HEK293 (cell line): ENCODE data around the gene CMC4.

Experiments
- IKZF3 ChIP-seq: fragments of 450-650 bp; IDR thresholded peaks from 2 replicates; pipeline ENCODE4 v1.5.0; 2018; ENCODE audit warnings: missing biosample characterization, mild to moderate bottlenecking, missing genetic modification characterization, moderate library complexity
- KLF8 ChIP-seq: fragments of 450-650 bp; formaldehyde crosslinking; IDR thresholded peaks from 2 replicates; pipeline ENCODE4 v1.5.1; 2016; ENCODE audit warnings: missing biosample characterization, missing genetic modification characterization
- OVOL3 ChIP-seq: fragments of 450-650 bp; formaldehyde crosslinking; IDR thresholded peaks from 2 replicates; pipeline ENCODE4 v1.5.1; 2016; ENCODE audit warnings: missing biosample characterization, missing genetic modification characterization
- WT1 ChIP-seq: fragments of 450-650 bp; formaldehyde crosslinking; IDR thresholded peaks from 2 replicates; pipeline ENCODE4 v1.5.1; 2016; ENCODE audit warnings: missing biosample characterization, missing genetic modification characterization
- ZIC2 ChIP-seq: fragments of 450-650 bp; formaldehyde crosslinking; IDR thresholded peaks from 2 replicates; pipeline ENCODE4 v1.5.1; 2016; ENCODE audit warnings: missing biosample characterization, missing genetic modification characterization
- ZNF112 ChIP-seq: fragments of 450-650 bp; formaldehyde crosslinking; IDR thresholded peaks from 2 replicates; pipeline ENCODE4 v1.5.0; 2017; ENCODE audit warnings: missing biosample characterization, missing genetic modification characterization
- ZNF174 ChIP-seq: fragments of 450-650 bp; formaldehyde crosslinking; IDR thresholded peaks from 2 replicates; pipeline ENCODE4 v1.5.0; 2017; ENCODE audit warnings: missing biosample characterization, mild to moderate bottlenecking, missing genetic modification characterization
- ZNF350 ChIP-seq: fragments of 450-650 bp; formaldehyde crosslinking; IDR thresholded peaks from 2 replicates; pipeline ENCODE4 v1.5.0; 2017; ENCODE audit warnings: missing biosample characterization, mild to moderate bottlenecking, missing genetic modification characterization
- ZNF514 ChIP-seq: fragments of 450-650 bp; formaldehyde crosslinking; IDR thresholded peaks from 2 replicates; pipeline ENCODE4 v1.5.1; 2016; ENCODE audit warnings: missing biosample characterization, missing genetic modification characterization
- ZNF677 ChIP-seq: fragments of 450-650 bp; IDR thresholded peaks from 2 replicates; pipeline ENCODE4 v1.5.0; 2018; ENCODE audit warnings: missing biosample characterization, mild to moderate bottlenecking, missing genetic modification characterization, moderate library complexity
- ZNF792 ChIP-seq: fragments of 450-650 bp; formaldehyde crosslinking; IDR thresholded peaks from 2 replicates; pipeline ENCODE4 v1.5.1; 2016; ENCODE audit warnings: missing biosample characterization, missing genetic modification characterization
- ZSCAN30 ChIP-seq: fragments of 450-650 bp; IDR thresholded peaks from 2 replicates; pipeline ENCODE4 v1.5.1; 2018; ENCODE audit warnings: missing biosample characterization, mild to moderate bottlenecking, missing genetic modification characterization, moderate library complexity
- TF ChIP-seq, protein P1 (sequence below): fragments of 450-650 bp; IDR thresholded peaks from 2 replicates; pipeline ENCODE4 v1.5.1; 2018; ENCODE audit warnings: missing biosample characterization, missing genetic modification characterization
- TF ChIP-seq, protein P2 (sequence below): fragments of 450-650 bp; formaldehyde crosslinking; IDR thresholded peaks from 2 replicates; pipeline ENCODE4 v1.5.1; 2016; ENCODE audit warnings: missing biosample characterization, missing genetic modification characterization, low read depth
- TF ChIP-seq, protein P3 (sequence below): fragments of 450-650 bp; formaldehyde crosslinking; IDR thresholded peaks from 2 replicates; pipeline ENCODE4 v1.5.1; 2016; ENCODE audit warnings: missing biosample characterization, missing genetic modification characterization
- TF ChIP-seq, protein P4 (sequence below): fragments of 450-650 bp; formaldehyde crosslinking; conservative IDR thresholded peaks from 2 replicates; pipeline ENCODE4 v1.5.1; 2016; ENCODE audit warnings: low read depth, missing biosample characterization, missing genetic modification characterization
- TF ChIP-seq, protein P5 (sequence below): fragments of 450-650 bp; formaldehyde crosslinking; IDR thresholded peaks from 2 replicates; pipeline ENCODE4 v1.5.1; 2017; ENCODE audit warnings: missing biosample characterization, mild to moderate bottlenecking, missing genetic modification characterization, moderate library complexity
- TF ChIP-seq, protein P6 (sequence below): fragments of 450-650 bp; formaldehyde crosslinking; IDR thresholded peaks from 2 replicates; pipeline ENCODE4; 2016; ENCODE audit warnings: missing biosample characterization, missing genetic modification characterization
- TF ChIP-seq, protein P7 (sequence below): fragments of 450-650 bp; formaldehyde crosslinking; IDR thresholded peaks from 2 replicates; pipeline ENCODE4 v1.5.1; 2016; ENCODE audit warnings: missing biosample characterization, missing genetic modification characterization
- TF ChIP-seq, protein P8 (sequence below): fragments of 450-650 bp; formaldehyde crosslinking; IDR thresholded peaks from 2 replicates; pipeline ENCODE4 v1.5.1; 2017; ENCODE audit warnings: missing biosample characterization, missing genetic modification characterization

Gene CMC4

DNA sequence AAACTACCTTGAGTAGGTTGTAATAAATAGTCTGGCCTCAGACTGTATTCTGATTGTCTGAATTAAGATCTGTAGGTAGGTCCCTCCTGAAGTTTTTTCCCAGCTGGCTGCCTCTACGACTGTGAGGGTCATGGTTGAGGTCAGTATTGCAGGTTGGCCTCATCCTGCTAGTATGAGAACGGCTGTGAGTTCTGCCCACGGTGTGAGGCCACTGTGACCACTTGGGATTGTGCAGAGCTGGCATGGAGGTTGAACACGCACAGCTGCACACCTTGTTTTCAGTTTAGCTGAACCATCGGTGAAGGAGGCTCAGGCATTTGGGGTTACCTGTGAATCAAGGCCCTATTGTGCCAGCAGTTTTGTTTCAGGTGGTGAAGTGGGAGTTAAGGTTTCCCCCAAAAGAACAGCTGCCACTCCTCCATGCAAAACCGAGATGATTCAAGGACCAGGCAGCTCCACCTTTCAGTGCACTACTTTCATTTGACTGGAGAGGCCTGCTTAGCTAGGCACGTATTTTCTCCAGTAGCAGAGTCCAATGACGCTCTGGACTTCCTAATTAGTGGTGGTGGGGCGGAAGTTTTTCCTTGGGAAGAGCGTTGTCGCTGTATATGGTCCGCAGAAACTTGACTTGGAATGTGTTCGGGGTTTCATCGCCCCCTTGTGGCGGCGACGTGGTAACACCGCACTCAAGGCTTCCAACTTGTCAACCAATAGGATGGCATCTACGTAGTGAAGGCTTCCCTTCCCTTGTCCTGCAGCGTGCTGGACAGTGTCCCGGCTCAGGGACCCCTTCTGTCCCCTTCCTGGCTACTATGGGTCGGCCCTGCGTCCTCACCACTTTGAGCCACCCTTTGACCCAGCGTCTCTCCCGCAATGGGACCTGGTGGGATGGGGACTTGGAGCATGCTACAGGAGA is 13.8 kb downstream of the CMC4 start (continued):
- TF ChIP-seq, protein P1, sequence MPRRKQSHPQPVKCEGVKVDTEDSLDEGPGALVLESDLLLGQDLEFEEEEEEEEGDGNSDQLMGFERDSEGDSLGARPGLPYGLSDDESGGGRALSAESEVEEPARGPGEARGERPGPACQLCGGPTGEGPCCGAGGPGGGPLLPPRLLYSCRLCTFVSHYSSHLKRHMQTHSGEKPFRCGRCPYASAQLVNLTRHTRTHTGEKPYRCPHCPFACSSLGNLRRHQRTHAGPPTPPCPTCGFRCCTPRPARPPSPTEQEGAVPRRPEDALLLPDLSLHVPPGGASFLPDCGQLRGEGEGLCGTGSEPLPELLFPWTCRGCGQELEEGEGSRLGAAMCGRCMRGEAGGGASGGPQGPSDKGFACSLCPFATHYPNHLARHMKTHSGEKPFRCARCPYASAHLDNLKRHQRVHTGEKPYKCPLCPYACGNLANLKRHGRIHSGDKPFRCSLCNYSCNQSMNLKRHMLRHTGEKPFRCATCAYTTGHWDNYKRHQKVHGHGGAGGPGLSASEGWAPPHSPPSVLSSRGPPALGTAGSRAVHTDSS (tag by site-specific recombination): no peak
- TF ChIP-seq, protein P2, sequence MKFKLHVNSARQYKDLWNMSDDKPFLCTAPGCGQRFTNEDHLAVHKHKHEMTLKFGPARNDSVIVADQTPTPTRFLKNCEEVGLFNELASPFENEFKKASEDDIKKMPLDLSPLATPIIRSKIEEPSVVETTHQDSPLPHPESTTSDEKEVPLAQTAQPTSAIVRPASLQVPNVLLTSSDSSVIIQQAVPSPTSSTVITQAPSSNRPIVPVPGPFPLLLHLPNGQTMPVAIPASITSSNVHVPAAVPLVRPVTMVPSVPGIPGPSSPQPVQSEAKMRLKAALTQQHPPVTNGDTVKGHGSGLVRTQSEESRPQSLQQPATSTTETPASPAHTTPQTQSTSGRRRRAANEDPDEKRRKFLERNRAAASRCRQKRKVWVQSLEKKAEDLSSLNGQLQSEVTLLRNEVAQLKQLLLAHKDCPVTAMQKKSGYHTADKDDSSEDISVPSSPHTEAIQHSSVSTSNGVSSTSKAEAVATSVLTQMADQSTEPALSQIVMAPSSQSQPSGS (tag by site-specific recombination): no peak
- TF ChIP-seq ZNF514 (no peak), WT1 (tag by site-specific recombination) (no peak), OVOL3 (tag by site-specific recombination) (no peak), IKZF3 (tag by site-specific recombination) (peak; percentile 91), ZNF792 (no peak), ZNF350 (tag by site-specific recombination) (no peak), ZNF174 (no peak), ZIC2 (tag by site-specific recombination) (no peak), ZNF677 (no peak), ZNF112 (no peak), KLF8 (tag by site-specific recombination) (no peak), ZSCAN30 (tag by site-specific recombination) (peak; percentile 16; the same call in 1 of the 2 replicates)
- TF ChIP-seq, protein P3, sequence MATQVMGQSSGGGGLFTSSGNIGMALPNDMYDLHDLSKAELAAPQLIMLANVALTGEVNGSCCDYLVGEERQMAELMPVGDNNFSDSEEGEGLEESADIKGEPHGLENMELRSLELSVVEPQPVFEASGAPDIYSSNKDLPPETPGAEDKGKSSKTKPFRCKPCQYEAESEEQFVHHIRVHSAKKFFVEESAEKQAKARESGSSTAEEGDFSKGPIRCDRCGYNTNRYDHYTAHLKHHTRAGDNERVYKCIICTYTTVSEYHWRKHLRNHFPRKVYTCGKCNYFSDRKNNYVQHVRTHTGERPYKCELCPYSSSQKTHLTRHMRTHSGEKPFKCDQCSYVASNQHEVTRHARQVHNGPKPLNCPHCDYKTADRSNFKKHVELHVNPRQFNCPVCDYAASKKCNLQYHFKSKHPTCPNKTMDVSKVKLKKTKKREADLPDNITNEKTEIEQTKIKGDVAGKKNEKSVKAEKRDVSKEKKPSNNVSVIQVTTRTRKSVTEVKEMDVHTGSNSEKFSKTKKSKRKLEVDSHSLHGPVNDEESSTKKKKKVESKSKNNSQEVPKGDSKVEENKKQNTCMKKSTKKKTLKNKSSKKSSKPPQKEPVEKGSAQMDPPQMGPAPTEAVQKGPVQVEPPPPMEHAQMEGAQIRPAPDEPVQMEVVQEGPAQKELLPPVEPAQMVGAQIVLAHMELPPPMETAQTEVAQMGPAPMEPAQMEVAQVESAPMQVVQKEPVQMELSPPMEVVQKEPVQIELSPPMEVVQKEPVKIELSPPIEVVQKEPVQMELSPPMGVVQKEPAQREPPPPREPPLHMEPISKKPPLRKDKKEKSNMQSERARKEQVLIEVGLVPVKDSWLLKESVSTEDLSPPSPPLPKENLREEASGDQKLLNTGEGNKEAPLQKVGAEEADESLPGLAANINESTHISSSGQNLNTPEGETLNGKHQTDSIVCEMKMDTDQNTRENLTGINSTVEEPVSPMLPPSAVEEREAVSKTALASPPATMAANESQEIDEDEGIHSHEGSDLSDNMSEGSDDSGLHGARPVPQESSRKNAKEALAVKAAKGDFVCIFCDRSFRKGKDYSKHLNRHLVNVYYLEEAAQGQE (tag by site-specific recombination): peak; percentile 87
- TF ChIP-seq, protein P4, sequence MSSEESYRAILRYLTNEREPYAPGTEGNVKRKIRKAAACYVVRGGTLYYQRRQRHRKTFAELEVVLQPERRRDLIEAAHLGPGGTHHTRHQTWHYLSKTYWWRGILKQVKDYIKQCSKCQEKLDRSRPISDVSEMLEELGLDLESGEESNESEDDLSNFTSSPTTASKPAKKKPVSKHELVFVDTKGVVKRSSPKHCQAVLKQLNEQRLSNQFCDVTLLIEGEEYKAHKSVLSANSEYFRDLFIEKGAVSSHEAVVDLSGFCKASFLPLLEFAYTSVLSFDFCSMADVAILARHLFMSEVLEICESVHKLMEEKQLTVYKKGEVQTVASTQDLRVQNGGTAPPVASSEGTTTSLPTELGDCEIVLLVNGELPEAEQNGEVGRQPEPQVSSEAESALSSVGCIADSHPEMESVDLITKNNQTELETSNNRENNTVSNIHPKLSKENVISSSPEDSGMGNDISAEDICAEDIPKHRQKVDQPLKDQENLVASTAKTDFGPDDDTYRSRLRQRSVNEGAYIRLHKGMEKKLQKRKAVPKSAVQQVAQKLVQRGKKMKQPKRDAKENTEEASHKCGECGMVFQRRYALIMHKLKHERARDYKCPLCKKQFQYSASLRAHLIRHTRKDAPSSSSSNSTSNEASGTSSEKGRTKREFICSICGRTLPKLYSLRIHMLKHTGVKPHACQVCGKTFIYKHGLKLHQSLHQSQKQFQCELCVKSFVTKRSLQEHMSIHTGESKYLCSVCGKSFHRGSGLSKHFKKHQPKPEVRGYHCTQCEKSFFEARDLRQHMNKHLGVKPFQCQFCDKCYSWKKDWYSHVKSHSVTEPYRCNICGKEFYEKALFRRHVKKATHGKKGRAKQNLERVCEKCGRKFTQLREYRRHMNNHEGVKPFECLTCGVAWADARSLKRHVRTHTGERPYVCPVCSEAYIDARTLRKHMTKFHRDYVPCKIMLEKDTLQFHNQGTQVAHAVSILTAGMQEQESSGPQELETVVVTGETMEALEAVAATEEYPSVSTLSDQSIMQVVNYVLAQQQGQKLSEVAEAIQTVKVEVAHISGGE (tag by site-specific recombination): peak; percentile 62
- TF ChIP-seq, protein P5, sequence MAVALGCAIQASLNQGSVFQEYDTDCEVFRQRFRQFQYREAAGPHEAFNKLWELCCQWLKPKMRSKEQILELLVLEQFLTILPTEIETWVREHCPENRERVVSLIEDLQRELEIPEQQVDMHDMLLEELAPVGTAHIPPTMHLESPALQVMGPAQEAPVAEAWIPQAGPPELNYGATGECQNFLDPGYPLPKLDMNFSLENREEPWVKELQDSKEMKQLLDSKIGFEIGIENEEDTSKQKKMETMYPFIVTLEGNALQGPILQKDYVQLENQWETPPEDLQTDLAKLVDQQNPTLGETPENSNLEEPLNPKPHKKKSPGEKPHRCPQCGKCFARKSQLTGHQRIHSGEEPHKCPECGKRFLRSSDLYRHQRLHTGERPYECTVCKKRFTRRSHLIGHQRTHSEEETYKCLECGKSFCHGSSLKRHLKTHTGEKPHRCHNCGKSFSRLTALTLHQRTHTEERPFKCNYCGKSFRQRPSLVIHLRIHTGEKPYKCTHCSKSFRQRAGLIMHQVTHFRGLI (tag by site-specific recombination): no peak
- TF ChIP-seq, protein P6, sequence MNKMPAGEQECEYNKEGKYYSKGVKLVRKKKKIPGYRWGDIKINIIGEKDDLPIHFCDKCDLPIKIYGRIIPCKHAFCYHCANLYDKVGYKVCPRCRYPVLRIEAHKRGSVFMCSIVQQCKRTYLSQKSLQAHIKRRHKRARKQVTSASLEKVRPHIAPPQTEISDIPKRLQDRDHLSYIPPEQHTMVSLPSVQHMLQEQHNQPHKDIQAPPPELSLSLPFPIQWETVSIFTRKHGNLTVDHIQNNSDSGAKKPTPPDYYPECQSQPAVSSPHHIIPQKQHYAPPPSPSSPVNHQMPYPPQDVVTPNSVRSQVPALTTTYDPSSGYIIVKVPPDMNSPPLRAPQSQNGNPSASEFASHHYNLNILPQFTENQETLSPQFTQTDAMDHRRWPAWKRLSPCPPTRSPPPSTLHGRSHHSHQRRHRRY: no peak
- TF ChIP-seq, protein P7, sequence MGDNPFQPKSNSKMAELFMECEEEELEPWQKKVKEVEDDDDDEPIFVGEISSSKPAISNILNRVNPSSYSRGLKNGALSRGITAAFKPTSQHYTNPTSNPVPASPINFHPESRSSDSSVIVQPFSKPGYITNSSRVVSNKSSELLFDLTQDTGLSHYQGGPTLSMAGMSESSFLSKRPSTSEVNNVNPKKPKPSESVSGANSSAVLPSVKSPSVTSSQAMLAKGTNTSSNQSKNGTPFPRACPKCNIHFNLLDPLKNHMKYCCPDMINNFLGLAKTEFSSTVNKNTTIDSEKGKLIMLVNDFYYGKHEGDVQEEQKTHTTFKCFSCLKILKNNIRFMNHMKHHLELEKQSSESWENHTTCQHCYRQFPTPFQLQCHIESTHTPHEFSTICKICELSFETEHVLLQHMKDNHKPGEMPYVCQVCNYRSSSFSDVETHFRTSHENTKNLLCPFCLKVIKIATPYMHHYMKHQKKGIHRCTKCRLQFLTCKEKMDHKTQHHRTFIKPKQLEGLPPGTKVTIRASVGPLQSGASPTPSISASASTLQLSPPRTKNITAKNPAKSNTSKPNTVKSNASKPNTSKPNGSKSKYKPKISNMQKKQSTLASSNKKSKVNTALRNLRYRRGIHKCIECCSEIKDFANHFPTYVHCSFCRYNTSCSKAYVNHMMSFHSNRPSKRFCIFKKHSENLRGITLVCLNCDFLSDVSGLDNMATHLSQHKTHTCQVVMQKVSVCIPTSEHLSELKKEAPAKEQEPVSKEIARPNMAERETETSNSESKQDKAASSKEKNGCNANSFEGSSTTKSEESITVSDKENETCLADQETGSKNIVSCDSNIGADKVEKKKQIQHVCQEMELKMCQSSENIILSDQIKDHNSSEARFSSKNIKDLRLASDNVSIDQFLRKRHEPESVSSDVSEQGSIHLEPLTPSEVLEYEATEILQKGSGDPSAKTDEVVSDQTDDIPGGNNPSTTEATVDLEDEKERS (tag by site-specific recombination): no peak
- TF ChIP-seq, protein P8, sequence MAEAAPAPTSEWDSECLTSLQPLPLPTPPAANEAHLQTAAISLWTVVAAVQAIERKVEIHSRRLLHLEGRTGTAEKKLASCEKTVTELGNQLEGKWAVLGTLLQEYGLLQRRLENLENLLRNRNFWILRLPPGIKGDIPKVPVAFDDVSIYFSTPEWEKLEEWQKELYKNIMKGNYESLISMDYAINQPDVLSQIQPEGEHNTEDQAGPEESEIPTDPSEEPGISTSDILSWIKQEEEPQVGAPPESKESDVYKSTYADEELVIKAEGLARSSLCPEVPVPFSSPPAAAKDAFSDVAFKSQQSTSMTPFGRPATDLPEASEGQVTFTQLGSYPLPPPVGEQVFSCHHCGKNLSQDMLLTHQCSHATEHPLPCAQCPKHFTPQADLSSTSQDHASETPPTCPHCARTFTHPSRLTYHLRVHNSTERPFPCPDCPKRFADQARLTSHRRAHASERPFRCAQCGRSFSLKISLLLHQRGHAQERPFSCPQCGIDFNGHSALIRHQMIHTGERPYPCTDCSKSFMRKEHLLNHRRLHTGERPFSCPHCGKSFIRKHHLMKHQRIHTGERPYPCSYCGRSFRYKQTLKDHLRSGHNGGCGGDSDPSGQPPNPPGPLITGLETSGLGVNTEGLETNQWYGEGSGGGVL (tag by site-specific recombination): no peak
